ENCODE results near the gene RNF103.

DNA sequence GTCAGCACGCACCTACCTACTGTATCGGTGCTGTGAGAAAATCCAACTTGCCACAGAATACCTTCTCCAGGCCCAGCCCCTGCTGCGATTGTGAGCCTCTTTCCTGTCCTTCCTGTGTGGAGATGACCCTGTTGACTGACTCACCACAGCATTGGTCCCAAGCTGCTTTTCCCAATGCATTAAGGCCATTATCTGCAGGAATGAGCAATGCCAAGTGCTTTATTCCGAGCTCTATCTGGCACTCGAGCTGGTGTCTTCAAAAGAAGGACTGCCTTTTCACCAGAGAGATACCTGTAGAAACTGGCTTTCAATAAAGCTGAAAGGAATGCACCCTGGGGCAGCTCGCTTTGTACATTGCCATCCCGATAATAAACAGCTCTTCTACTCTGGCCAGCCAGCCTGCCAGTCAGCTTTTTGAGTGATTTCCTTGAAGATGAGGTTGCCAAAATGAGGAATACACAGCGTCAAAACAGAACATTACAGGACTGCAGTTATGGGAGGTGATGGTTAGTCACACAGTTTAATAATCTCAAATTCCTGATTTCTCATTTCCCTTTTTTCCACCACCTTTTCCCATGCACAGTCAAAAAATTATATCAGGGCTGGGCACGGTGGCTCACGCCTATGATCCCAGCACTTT, 8.3 kb upstream of the RNF103 start:
- TF ChIP-seq, protein P1, sequence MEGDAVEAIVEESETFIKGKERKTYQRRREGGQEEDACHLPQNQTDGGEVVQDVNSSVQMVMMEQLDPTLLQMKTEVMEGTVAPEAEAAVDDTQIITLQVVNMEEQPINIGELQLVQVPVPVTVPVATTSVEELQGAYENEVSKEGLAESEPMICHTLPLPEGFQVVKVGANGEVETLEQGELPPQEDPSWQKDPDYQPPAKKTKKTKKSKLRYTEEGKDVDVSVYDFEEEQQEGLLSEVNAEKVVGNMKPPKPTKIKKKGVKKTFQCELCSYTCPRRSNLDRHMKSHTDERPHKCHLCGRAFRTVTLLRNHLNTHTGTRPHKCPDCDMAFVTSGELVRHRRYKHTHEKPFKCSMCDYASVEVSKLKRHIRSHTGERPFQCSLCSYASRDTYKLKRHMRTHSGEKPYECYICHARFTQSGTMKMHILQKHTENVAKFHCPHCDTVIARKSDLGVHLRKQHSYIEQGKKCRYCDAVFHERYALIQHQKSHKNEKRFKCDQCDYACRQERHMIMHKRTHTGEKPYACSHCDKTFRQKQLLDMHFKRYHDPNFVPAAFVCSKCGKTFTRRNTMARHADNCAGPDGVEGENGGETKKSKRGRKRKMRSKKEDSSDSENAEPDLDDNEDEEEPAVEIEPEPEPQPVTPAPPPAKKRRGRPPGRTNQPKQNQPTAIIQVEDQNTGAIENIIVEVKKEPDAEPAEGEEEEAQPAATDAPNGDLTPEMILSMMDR (IDR thresholded peaks at IDR 0.05; ENCODE audit: low read length) = no peak
- TF ChIP-seq EZH2 (optimal IDR thresholded peaks at IDR 0.05; ENCODE audit: low read depth, low read length) = no peak
